B cell (primary cell): ENCODE measurements around the gene VWCE. TPM values are rescaled to one million over a fixed set of nuclear protein-coding genes. Genes with fewer than 3 reads are reported as not detected.
"Not testable (repeated sequence)": the region's sequence is repeated elsewhere in the genome, so short reads cannot be mapped to it uniquely, and the experiment has no call there.

ENCODE experiments used
- ATAC-seq: fragments of 200-7000 bp; cut with Tn5 transposase; one replicate; pipeline ENCODE4 v1.10.0; 2021; ENCODE audit warnings: low read depth, mild to moderate bottlenecking, moderate number of reproducible peaks, moderate library complexity
- CTCF ChIA-PET: fragments of 350-600 bp; sonication (Branson Sonifier 250); formaldehyde crosslinking; loops from one replicate; lab custom pipeline; 2021; ENCODE audit warnings: antibody characterized with exemption, inconsistent platforms; lab: Charles Lee
- POLR2A ChIA-PET: fragments of 350-600 bp; sonication (Branson Sonifier 250); formaldehyde crosslinking; loops from one replicate; lab custom pipeline; 2021; ENCODE audit warnings: antibody characterized with exemption; lab: Charles Lee
- DNase-seq: peaks from one replicate; pipeline ENCODE4 v3.0.0; 2013
- H2AFZ ChIP-seq: 2 replicates; pipeline ENCODE4 v1.6.1; 2012; ENCODE audit warnings: mild to moderate bottlenecking, low read depth, low read length; ENCODE audit not compliant: insufficient read depth, poor library complexity, severe bottlenecking
- H3K27ac ChIP-seq, 2 donors: 1 replicate in 1 of 2; 2 replicates in 1 of 2; pipeline ENCODE4 v1.5.1; 2012 to 2013; ENCODE audit warnings: low read length in 2 of 2, mild to moderate bottlenecking in 2 of 2, moderate library complexity in 1 of 2
- H3K27me3 ChIP-seq, 4 experiments: fragments of 200-600 bp in 1 of 4; sonication (generic) in 1 of 4; replicated peaks in 1 of 4; 1 replicate in 2 of 4; 2 replicates in 2 of 4; pipeline versions ENCODE4 v1.6.1 to v1.7.0; 2013 to 2016; ENCODE audit warnings: low read length in 3 of 4, mild to moderate bottlenecking in 2 of 4, mixed read lengths in 1 of 4, moderate library complexity in 1 of 4; ENCODE audit not compliant: insufficient read depth in 4 of 4, control insufficient read depth in 3 of 4; ENCODE audit errors: control extremely low read depth in 1 of 4
- H3K36me3 ChIP-seq, 2 experiments: replicated peaks in 1 of 2; 1 replicate in 1 of 2; 2 replicates in 1 of 2; pipeline versions ENCODE4 v1.6.1 to v1.7.1; 2013; ENCODE audit warnings: low read length in 1 of 2; ENCODE audit not compliant: insufficient read depth in 2 of 2, control insufficient read depth in 1 of 2; ENCODE audit errors: control extremely low read depth in 1 of 2, extremely low read depth in 1 of 2
- H3K4me1 ChIP-seq, 2 donors: fragments of 200-600 bp in 1 of 2; sonication (generic) in 1 of 2; 1 replicate in 1 of 2; 2 replicates in 1 of 2; pipeline versions ENCODE4 v1.5.1 to v1.6.1; 2013 to 2017; ENCODE audit warnings: low read length in 2 of 2; ENCODE audit not compliant: control insufficient read depth in 2 of 2, insufficient read depth in 2 of 2
- H3K4me2 ChIP-seq: replicated peaks from 2 replicates; pipeline ENCODE3; 2012; ENCODE audit warnings: mild to moderate bottlenecking, low read depth, low read length; ENCODE audit not compliant: poor library complexity, severe bottlenecking
- H3K4me3 ChIP-seq, 5 experiments: fragments of 200-600 bp in 1 of 5; sonication (generic) in 1 of 5; 1 replicate in 3 of 5; 2 replicates in 2 of 5; pipeline versions ENCODE4 v1.5.1 to v1.7.0; 2011 to 2016; ENCODE audit warnings: low read length in 4 of 5, mild to moderate bottlenecking in 4 of 5, low read depth in 2 of 5, control low read depth in 1 of 5, moderate library complexity in 1 of 5; ENCODE audit not compliant: insufficient read depth in 1 of 5; ENCODE audit errors: control extremely low read depth in 1 of 5, extremely low read depth in 1 of 5
- H3K79me2 ChIP-seq: fragments of 200-600 bp; sonication (generic); one replicate; pipeline ENCODE4 v1.6.0; 2016; ENCODE audit warnings: low read length; ENCODE audit not compliant: control insufficient read depth, insufficient read depth
- H3K9ac ChIP-seq: fragments of 200-600 bp; sonication (generic); 2 replicates; pipeline ENCODE4 v1.6.1; 2017; ENCODE audit warnings: mild to moderate bottlenecking, low read length, moderate library complexity
- H3K9me3 ChIP-seq, 3 donors: one replicate each; pipeline versions ENCODE4 v1.6.1 to v1.7.1; 2013; ENCODE audit warnings: low read length in 2 of 3; ENCODE audit not compliant: control insufficient read depth in 2 of 3, insufficient read depth in 1 of 3; ENCODE audit errors: control extremely low read depth in 1 of 3
- H4K20me1 ChIP-seq: 2 replicates; pipeline ENCODE4 v1.6.0; 2012; ENCODE audit warnings: mild to moderate bottlenecking, low read length; ENCODE audit not compliant: insufficient read depth, control insufficient read depth, poor library complexity, severe bottlenecking
- H3K27ac Mint-ChIP-seq: one replicate; pipeline ENCODE4 v1.8.0; 2021; ENCODE audit warnings: mixed read lengths
- H3K27me3 Mint-ChIP-seq: one replicate; pipeline ENCODE4 v1.8.0; 2021; ENCODE audit warnings: mixed read lengths
- H3K4me1 Mint-ChIP-seq: one replicate; pipeline ENCODE4 v1.8.0; 2021; ENCODE audit warnings: mixed read lengths
- H3K4me3 Mint-ChIP-seq: one replicate; pipeline ENCODE4 v1.8.0; 2021; ENCODE audit warnings: mixed read lengths
- H3K9me3 Mint-ChIP-seq: one replicate; pipeline ENCODE4 v1.8.0; 2022; ENCODE audit warnings: mixed read lengths; ENCODE audit not compliant: insufficient read depth
- WGBS: methylation state at CpG from one replicate; pipeline ENCODE4 v1.1.5; 2013; ENCODE audit warnings: missing lambda C conversion rate; ENCODE audit not compliant: insufficient coverage; 5-methylcytosine and 5-hydroxymethylcytosine counted together
- intact Hi-C: fragments of 100-400 bp; cut with micrococcal nuclease; formaldehyde crosslinking; loops from one replicate; pipeline ENCODE4 v1.10.0; 2022
- polyA plus RNA-seq: library from polyadenylated mRNA; depleted of rRNA; stranded (reverse); fragments of >200 nt; gene quantifications from 2 replicates; pipeline ENCODE4 v1.2.3, GENCODE V29; 2012
- total RNA-seq, 2 donors: library from RNA; stranded (reverse); fragments of 120-200 nt in 1 of 2; gene quantifications; 1 replicate in 1 of 2; 2 replicates in 1 of 2; pipeline versions ENCODE4 v1.2.3 to v1.2.4, GENCODE V29; 2013 to 2022

The VWCE gene
- total and polyA plus RNA-seq, 2 donors (not counting 1 experiment from before 2014, with no cell fraction given) = 0.37 to 0.39 TPM

- H3K27ac Mint-ChIP-seq, H3K9me3 ChIP-seq, H3K4me1 ChIP-seq, H3K4me3 Mint-ChIP-seq, CTCF ChIA-PET, POLR2A ChIA-PET, H3K27ac ChIP-seq, intact Hi-C loops, H3K4me1 Mint-ChIP-seq, H3K27me3 ChIP-seq, H3K9me3 Mint-ChIP-seq, H3K79me2 ChIP-seq, ATAC-seq, H3K4me3 ChIP-seq, H3K27me3 Mint-ChIP-seq, H3K4me2 ChIP-seq, H3K9ac ChIP-seq, H3K36me3 ChIP-seq, H4K20me1 ChIP-seq, H2AFZ ChIP-seq, DNase-seq: not testable (repeated sequence)
- no CpG with 5 or more reads among the region's 5 CpGs for whole genome bisulfite sequencing
Measured at GRCh38 chr11:61222692-61223091, 72.4 kb downstream of the VWCE start.

GRCh38 chr11:61222047-61222446 lies 73.1 kb downstream of the VWCE start, which contains the start of gene PGA4:
Gene PGA4, plus strand, starts transcription at chr11:61222347. Its CDS starts 54 bp downstream, at chr11:61222401.
- intact Hi-C loops = not testable (repeated sequence)

DNA sequence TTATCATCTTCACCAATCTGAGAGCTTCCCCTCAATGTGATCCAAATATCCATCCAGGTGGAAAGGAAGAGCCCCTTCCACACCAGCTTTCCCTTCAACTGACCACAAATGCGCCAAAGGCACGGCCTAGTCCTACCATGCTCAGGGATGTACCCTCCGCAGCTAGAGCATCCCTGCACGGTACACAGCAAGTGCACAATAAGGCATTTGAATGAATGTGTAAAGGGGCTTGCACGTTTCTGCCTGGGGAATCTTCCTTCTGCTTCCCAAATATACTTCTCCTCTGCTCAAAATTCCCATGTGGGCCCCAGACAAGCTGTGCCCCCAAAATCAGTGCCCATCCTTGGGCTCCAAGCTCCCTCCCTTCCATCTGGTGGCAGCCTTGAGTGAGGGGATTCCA lies 76.1 kb downstream of the VWCE start:
- H3K9me3 ChIP-seq, ATAC-seq, intact Hi-C loops, H3K79me2 ChIP-seq, H3K27ac ChIP-seq, H3K27me3 Mint-ChIP-seq, H3K4me1 Mint-ChIP-seq, H3K4me2 ChIP-seq, H3K9me3 Mint-ChIP-seq, H4K20me1 ChIP-seq, CTCF ChIA-PET, H3K9ac ChIP-seq, H3K4me3 Mint-ChIP-seq, H3K27ac Mint-ChIP-seq, DNase-seq, H3K4me3 ChIP-seq, H3K4me1 ChIP-seq, H3K36me3 ChIP-seq, H2AFZ ChIP-seq, POLR2A ChIA-PET, H3K27me3 ChIP-seq: not testable (repeated sequence)
- no CpG with 5 or more reads among the region's 5 CpGs for WGBS

More at GRCh38 chr11:61222047-61222446, 73.1 kb downstream of the VWCE start, which contains the start of gene PGA4:
- H3K27ac ChIP-seq, H3K9ac ChIP-seq, H3K4me1 Mint-ChIP-seq, H3K27me3 Mint-ChIP-seq, POLR2A ChIA-PET, DNase-seq, H2AFZ ChIP-seq, H3K27ac Mint-ChIP-seq, H3K4me3 Mint-ChIP-seq, CTCF ChIA-PET, H3K9me3 Mint-ChIP-seq, H3K36me3 ChIP-seq, H3K9me3 ChIP-seq, H3K4me2 ChIP-seq, ATAC-seq, H3K79me2 ChIP-seq, H3K4me1 ChIP-seq, H3K4me3 ChIP-seq, H4K20me1 ChIP-seq, H3K27me3 ChIP-seq: not testable (repeated sequence)
- no CpG with 5 or more reads among the region's 8 CpGs for WGBS

DNA sequence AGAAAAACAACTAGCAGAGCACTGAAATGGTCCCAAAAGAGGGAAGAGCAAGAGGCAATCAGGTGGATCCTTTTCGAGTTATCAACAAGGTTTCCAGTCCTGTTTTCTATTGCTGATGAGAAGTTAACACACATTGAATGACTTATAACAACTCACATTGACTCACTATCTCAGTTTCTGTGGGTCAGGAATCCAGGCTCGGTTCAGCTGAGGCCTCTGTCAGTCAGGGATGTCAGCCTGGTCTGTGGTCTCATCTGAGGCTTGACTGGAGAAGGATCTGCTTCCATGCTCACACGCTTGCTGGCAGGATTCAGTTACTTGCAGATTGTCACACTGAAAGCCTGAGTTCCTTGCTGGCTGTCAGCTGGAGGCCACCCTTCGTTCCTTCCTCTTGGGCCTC lies 76.8 kb downstream of the VWCE start:
- CTCF ChIA-PET, intact Hi-C loops, H3K27ac Mint-ChIP-seq: not testable (repeated sequence)

More for the DNA sequence above, 76.8 kb downstream of the VWCE start:
- H3K79me2 ChIP-seq, H3K9me3 ChIP-seq, H3K27me3 ChIP-seq, H3K36me3 ChIP-seq, POLR2A ChIA-PET, H3K4me1 Mint-ChIP-seq, H3K4me2 ChIP-seq, H3K27ac ChIP-seq, H3K9ac ChIP-seq, H3K9me3 Mint-ChIP-seq, ATAC-seq, H3K4me3 ChIP-seq, H3K4me1 ChIP-seq, DNase-seq, H3K27me3 Mint-ChIP-seq, H2AFZ ChIP-seq, H4K20me1 ChIP-seq, H3K4me3 Mint-ChIP-seq: not testable (repeated sequence)
- no CpG with 5 or more reads among the region's 4 CpGs for WGBS
